Lower lobe of right lung (tissue), 2 donors: ENCODE data around the gene TMEM218. TPM values are rescaled to one million over a fixed set of nuclear protein-coding genes. Genes with fewer than 3 reads are reported as not detected.

Experiments used
- ATAC-seq, 2 donors: fragments of 200-7000 bp; cut with Tn5 transposase; one replicate each; pipeline ENCODE4 v1.9.1; 2020 to 2022; ENCODE audit warnings: mild to moderate bottlenecking in 2 of 2, moderate library complexity in 2 of 2
- DNase-seq: peaks from one replicate; pipeline ENCODE4 v3.0.0-alpha.2; 2020
- H3K27ac ChIP-seq: fragments of 200-600 bp; one replicate; pipeline ENCODE4 v1.8.0; 2022
- H3K27me3 ChIP-seq: fragments of 200-600 bp; one replicate; pipeline ENCODE4 v1.8.0; 2022; ENCODE audit warnings: low read depth
- H3K36me3 ChIP-seq: fragments of 200-600 bp; one replicate; pipeline ENCODE4 v1.8.0; 2022; ENCODE audit warnings: mild to moderate bottlenecking
- H3K4me1 ChIP-seq: fragments of 200-600 bp; one replicate; pipeline ENCODE4 v1.8.0; 2022
- H3K4me3 ChIP-seq: fragments of 200-600 bp; one replicate; pipeline ENCODE4 v1.8.0; 2022; ENCODE audit warnings: mild to moderate bottlenecking
- H3K9me3 ChIP-seq: fragments of 200-600 bp; one replicate; pipeline ENCODE4 v1.8.0; 2022
- intact Hi-C: fragments of 100-400 bp; cut with DNase I; formaldehyde crosslinking; loops from one replicate; pipeline ENCODE4 v1.11.0; 2022
- total RNA-seq: library from RNA; stranded (reverse); fragmentation: NEBNext Ultra II Directional; extraction: Animal tissue kit (Norgen Biotek cat#: 25700); gene quantifications from one replicate; pipeline ENCODE4 v1.2.1, GENCODE V29; 2021
- TF ChIP-seq, protein P1 (sequence below): fragments of 200-600 bp; IDR thresholded peaks from one replicate; pipeline ENCODE4 v1.8.0; 2022; ENCODE audit warnings: antibody characterized with exemption, mild to moderate bottlenecking
- donor health status: DM: no; HTN: yes; CAD: no; lungs with severe emphysema.

Gene TMEM218
- total RNA-seq, 1 donor from 2014 or later = 20.5 TPM

DNA sequence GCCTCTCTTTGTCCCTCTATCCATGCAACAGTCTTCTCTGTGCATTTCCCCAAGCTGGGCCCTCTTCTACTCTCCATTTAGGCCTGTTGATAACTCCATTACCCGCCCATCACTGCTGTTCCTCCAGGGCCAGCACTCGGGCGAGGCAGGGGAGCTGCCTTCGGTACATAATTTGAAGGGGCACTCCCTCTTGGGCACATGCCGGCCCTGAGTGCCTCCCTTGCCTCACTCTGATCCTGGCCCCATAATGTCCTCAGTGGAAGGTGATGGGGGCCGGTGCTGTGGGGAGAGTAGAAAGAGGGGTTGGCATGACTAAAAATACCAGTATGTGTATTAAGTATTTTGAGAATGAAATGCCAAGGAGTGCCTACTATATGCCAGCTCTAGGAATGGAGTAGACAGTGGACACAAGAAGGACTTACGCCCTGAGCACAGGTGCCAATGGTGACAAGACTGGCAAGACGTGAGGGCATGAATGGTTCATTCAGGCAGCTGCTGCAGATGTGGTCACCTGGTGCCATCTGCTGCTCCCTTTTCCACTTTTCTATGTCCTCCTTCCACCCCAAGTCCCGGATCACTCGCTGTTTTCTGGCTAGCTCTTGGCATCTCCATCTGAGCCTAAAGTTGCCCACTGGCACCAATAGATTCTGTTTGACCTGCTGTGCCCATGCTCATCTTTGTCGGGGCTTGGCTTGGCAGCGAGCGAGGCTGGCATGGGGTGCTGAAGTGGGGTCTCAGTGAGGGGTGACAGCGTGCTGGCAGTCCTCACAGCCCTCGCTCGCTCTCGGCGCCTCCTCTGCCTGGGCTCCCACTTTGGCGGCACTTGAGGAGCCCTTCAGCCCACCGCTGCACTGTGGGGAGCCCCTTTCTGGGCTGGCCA is 22.6 kb downstream of the TMEM218 start:
- ATAC-seq = no peak
- Histone ChIP-seq H3K9me3 (no peaks in the 10 kb centered on the region), H3K27ac (no peak overlapping the region), H3K4me1 (peaks cover 11% of the 10 kb centered on the region), H3K4me3 (no peak overlapping the region), H3K27me3 (no peaks in the 10 kb centered on the region), H3K36me3 (no peaks in the 10 kb centered on the region)
- no peak for DNase-seq
- TF ChIP-seq, protein P1, sequence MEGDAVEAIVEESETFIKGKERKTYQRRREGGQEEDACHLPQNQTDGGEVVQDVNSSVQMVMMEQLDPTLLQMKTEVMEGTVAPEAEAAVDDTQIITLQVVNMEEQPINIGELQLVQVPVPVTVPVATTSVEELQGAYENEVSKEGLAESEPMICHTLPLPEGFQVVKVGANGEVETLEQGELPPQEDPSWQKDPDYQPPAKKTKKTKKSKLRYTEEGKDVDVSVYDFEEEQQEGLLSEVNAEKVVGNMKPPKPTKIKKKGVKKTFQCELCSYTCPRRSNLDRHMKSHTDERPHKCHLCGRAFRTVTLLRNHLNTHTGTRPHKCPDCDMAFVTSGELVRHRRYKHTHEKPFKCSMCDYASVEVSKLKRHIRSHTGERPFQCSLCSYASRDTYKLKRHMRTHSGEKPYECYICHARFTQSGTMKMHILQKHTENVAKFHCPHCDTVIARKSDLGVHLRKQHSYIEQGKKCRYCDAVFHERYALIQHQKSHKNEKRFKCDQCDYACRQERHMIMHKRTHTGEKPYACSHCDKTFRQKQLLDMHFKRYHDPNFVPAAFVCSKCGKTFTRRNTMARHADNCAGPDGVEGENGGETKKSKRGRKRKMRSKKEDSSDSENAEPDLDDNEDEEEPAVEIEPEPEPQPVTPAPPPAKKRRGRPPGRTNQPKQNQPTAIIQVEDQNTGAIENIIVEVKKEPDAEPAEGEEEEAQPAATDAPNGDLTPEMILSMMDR = no peak
- intact Hi-C loops = no loop called here

DNA sequence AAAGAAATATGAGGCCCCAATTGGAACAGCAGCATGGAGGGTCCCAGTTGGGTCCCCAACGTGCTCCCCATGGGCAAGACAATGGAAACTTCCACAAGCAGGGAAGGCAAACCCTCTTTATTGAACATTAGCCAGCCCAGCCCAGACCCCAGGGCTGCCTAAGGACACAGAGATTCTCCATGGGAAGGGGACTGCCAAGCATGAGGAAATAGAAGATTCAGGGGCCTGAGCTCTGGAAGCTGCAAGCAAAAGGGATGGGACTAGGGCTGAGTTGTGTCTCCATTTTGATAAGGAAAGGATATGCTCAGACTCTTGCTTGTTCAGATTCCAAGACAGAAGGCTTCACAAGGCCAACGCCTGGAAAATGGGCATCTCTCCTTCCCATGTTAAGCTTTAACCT is 23.3 kb downstream of the TMEM218 start:
- Histone ChIP-seq H3K27me3 (no peaks in the 10 kb centered on the region), H3K36me3 (no peaks in the 10 kb centered on the region), H3K4me1 (peaks cover 11% of the 10 kb centered on the region), H3K4me3 (no peak overlapping the region), H3K9me3 (no peaks in the 10 kb centered on the region), H3K27ac (no peak overlapping the region)
- no peak for ATAC-seq
- intact Hi-C loops = no loop called here
- no peak for DNase-seq
- TF ChIP-seq, protein P1 = no peak

DNA sequence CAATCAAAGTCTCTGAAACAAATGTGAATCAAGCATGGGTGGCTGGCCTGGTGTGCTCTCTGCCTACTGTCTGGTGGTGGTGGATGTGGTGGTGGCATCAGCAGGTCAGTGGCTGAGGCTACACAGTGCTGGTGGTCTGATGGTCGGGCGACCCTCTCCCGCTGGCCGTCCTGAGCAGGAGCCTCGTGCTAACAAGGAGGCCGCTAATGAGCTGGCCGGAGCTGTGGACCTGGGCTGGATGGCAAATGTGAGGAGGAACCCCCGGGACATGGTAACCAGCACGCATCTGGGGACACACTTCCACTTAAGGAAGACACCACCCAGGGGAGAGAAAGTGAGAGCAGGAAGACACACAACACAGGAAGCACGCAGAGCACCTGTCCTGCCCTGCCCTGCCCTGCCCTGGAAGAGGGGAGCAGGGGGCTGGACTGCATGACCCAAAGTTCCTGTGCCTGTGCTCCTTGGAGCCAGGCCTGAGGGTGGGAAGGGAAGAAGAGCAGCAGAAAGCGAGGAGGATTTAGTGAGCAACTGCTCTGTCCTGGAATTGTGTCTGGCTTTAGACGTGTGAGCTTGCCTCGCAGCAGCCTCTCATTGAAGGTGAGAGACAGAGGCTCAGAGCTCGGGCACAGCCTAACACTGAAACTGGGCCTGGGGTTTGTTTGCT is 24.7 kb downstream of the TMEM218 start:
- peaks cover 11% of the 10 kb centered on the region for H3K4me1 ChIP-seq
- H3K9me3 ChIP-seq = no peaks in the 10 kb centered on the region
- DNase-seq (peak; percentile 42), ATAC-seq (no peak)
- no peaks in the 10 kb centered on the region for H3K27me3 ChIP-seq
- H3K36me3 ChIP-seq = no peaks in the 10 kb centered on the region
- H3K4me3 ChIP-seq = no peak overlapping the region
- TF ChIP-seq, protein P1 = no peak
- H3K27ac ChIP-seq = no peak overlapping the region
- intact Hi-C loops = no loop called here

DNA sequence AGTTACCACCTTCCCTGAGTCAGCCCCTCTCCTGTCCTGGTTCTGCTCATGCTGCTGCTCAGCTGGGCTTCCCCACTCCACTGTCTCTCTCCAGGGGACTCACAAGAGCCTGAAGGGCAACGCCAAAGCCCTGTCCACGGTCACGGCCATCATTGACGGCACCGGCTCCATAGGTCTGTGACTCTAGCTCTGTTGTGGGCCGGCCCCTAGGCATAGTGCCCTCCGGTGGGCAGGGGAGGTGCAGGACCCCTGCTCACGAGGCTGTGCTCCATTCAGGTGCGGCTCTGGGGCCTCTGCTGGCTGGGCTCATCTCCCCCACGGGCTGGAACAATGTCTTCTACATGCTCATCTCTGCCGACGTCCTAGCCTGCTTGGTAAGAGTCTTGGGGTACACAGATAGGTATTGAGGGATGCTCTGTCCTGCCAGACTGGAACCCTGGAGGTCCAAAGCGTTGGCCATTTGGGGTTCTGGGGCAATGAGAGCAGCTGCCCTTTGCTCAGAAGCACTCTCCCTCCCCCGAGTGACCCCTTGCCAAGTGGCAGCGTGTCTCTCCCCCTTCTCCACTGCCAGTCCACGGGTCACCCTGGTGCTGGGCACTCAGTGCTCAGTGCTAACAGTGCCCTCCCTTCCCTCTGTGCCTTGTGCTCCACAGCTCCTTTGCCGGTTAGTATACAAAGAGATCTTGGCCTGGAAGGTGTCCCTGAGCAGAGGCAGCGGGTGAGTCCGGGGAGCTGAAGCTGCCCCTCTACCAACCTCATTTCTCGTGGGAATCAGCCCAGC is 25.9 kb downstream of the TMEM218 start:
- DNase-seq (peak; percentile 44), ATAC-seq (no peak)
- no peaks in the 10 kb centered on the region for H3K4me1 ChIP-seq
- H3K36me3 ChIP-seq = no peaks in the 10 kb centered on the region
- TF ChIP-seq, protein P1 = no peak
- no peak overlapping the region for H3K4me3 ChIP-seq
- intact Hi-C loops = no loop called here
- no peaks in the 10 kb centered on the region for H3K9me3 ChIP-seq
- no peak overlapping the region for H3K27ac ChIP-seq
- no peaks in the 10 kb centered on the region for H3K27me3 ChIP-seq

DNA sequence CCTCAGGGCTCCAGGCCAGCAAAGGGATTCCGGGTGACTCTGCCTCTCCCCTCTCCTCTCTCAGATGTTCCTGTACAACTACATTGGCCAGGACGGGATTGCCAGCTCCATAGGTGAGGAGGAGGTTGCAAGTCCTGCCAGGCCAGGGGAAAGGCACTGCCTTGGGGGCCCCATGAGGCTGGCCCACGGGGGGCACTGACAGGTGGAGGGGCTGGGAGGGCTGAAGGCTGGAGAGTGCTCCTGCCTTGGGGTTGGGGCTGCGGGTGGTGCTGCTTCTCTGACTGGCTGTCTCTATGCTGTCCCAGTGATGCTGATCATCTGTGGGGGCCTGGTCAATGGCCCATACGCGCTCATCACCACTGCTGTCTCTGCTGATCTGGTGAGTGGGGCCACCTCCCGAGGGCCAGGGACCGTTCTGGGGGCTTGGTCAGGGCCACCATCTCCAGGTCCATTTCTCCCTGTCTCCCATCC is 26.6 kb downstream of the TMEM218 start:
- Histone ChIP-seq H3K4me1 (no peaks in the 10 kb centered on the region), H3K9me3 (no peaks in the 10 kb centered on the region), H3K27ac (no peak overlapping the region), H3K4me3 (no peak overlapping the region), H3K36me3 (no peaks in the 10 kb centered on the region), H3K27me3 (no peaks in the 10 kb centered on the region)
- intact Hi-C loops = no loop called here
- no peak for DNase-seq
- TF ChIP-seq, protein P1 = no peak
- no peak for ATAC-seq
